HepG2 (cell line): ENCODE measurements around the gene GRIK1. TPM values are rescaled to one million over a fixed set of nuclear protein-coding genes. Genes with fewer than 3 reads are reported as not detected.

Experiments
- ATAC-seq: fragments of 200-7000 bp; cut with Tn5 transposase; 3 replicates; pipeline ENCODE4 v1.9.1; 2020; ENCODE audit warnings: mild to moderate bottlenecking, moderate library complexity
- BruUV-seq: library from RNA; stranded (reverse); fragments of 400-500 nt; replicated peaks from 2 replicates; lab custom pipeline; 2021; lab: Mats Ljungman, UMichigan
- CTCF ChIA-PET: fragments of 300-600 bp; formaldehyde crosslinking; extraction: SDS; loops from one replicate; lab custom pipeline; 2021; ENCODE audit warnings: low total read pairs, inconsistent platforms, low intra/inter-chr PET ratio; lab: Yijun Ruan, JAX
- POLR2A ChIA-PET: fragments of 350-600 bp; sonication (Branson Sonifier 250); formaldehyde crosslinking; loops from one replicate; lab custom pipeline; 2020; ENCODE audit warnings: antibody characterized with exemption, inconsistent platforms; lab: Yijun Ruan, JAX
- DNase-seq: peaks from one replicate; pipeline ENCODE4 v3.0.0-alpha.2; 2015; ENCODE audit warnings: low spot score
- FAIRE-seq: peaks from 3 replicates; lab custom pipeline; 2011; peaks lifted over from hg19 to GRCh38; lab: Jason Lieb, UNC
- H2AFZ ChIP-seq: one replicate; pipeline ENCODE4 v1.6.1; 2011; ENCODE audit warnings: low read length, inconsistent platforms
- H3K27ac ChIP-seq: fragments of 300-600 bp; 3 replicates; pipeline ENCODE4 v1.8.0; 2011; ENCODE audit warnings: mixed run types, mild to moderate bottlenecking, mixed read lengths, low read length, inconsistent platforms; ENCODE audit not compliant: insufficient read depth; ENCODE audit errors: extremely low read length
- H3K27me3 ChIP-seq, 2 experiments: fragments of 200-600 bp in 1 of 2; 2 replicates in 1 of 2; 3 replicates in 1 of 2; pipeline versions ENCODE4 v1.6.0 to v1.8.0; 2011; ENCODE audit warnings: low read length in 2 of 2, mild to moderate bottlenecking in 2 of 2, moderate library complexity in 2 of 2, inconsistent platforms in 1 of 2; ENCODE audit not compliant: insufficient read depth in 2 of 2, control insufficient read depth in 1 of 2
- H3K36me3 ChIP-seq, 2 experiments: fragments of 200-600 bp in 1 of 2; replicated peaks in 1 of 2; 2 replicates in 1 of 2; 3 replicates in 1 of 2; pipeline versions ENCODE4 v1.5.1 to v1.8.0; 2011; ENCODE audit warnings: low read length in 2 of 2, inconsistent platforms in 1 of 2; ENCODE audit not compliant: insufficient read depth in 2 of 2, control insufficient read depth in 1 of 2
- H3K4me1 ChIP-seq: 2 replicates; pipeline ENCODE4 v1.5.1; 2012; ENCODE audit warnings: low read length, inconsistent platforms; ENCODE audit not compliant: insufficient read depth
- H3K4me2 ChIP-seq: 2 replicates; pipeline ENCODE4 v1.6.0; 2011; ENCODE audit warnings: low read depth, low read length, inconsistent platforms
- H3K4me3 ChIP-seq, 3 experiments: fragments of 200-600 bp in 1 of 3; sonication (generic), shearing (Covaris generic) in 1 of 3; replicated peaks in 1 of 3; 2 replicates each; pipeline ENCODE4 v1.5.1; 2011 to 2016; ENCODE audit warnings: low read length in 3 of 3, inconsistent platforms in 2 of 3, low read depth in 2 of 3, mild to moderate bottlenecking in 2 of 3, control low read depth in 1 of 3, mixed read lengths in 1 of 3; ENCODE audit not compliant: insufficient read depth in 1 of 3
- H3K79me2 ChIP-seq: one replicate; pipeline ENCODE4 v1.6.1; 2011; ENCODE audit warnings: low read length, inconsistent platforms; ENCODE audit not compliant: insufficient read depth
- H3K9ac ChIP-seq: 2 replicates; pipeline ENCODE4 v1.6.0; 2011; ENCODE audit warnings: mild to moderate bottlenecking, low read depth, low read length, inconsistent platforms; ENCODE audit not compliant: insufficient read depth
- H3K9me3 ChIP-seq: 2 replicates; pipeline ENCODE4 v1.5.1; 2012; ENCODE audit warnings: mild to moderate bottlenecking, low read length
- H4K20me1 ChIP-seq: 2 replicates; pipeline ENCODE4 v1.6.0; 2011; ENCODE audit warnings: inconsistent platforms, mild to moderate bottlenecking, low read length, moderate library complexity; ENCODE audit not compliant: insufficient read depth
- ARID3A ChIP-seq: IDR thresholded peaks from 2 replicates; pipeline ENCODE4 v1.6.1; 2012; ENCODE audit warnings: low read depth, low read length, improper control_type of control experiment
- BHLHE40 ChIP-seq: IDR thresholded peaks from 2 replicates; pipeline ENCODE4 v1.6.1; 2011; ENCODE audit warnings: low read length, improper control_type of control experiment
- KDM5A ChIP-seq: fragments of 200-600 bp; sonication (generic); IDR thresholded peaks from 2 replicates; pipeline ENCODE4 v1.7.0; 2018; ENCODE audit warnings: antibody characterized with exemption, mild to moderate bottlenecking, low read length, borderline replicate concordance
- PBX3 ChIP-seq: sonication (generic); formaldehyde crosslinking; IDR thresholded peaks from 2 replicates; pipeline ENCODE4 v1.8.1; 2023; ENCODE audit warnings: missing genetic modification reagents, inconsistent platforms, borderline replicate concordance
- PTBP1 ChIP-seq: fragments of 200-400 bp; formaldehyde crosslinking; IDR thresholded peaks from 2 replicates; pipeline ENCODE4 v1.6.1; 2018; ENCODE audit warnings: low read length, low read depth; ENCODE audit not compliant: poor library complexity, severe bottlenecking
- ZGPAT ChIP-seq: IDR thresholded peaks from 2 replicates; pipeline ENCODE4 v1.6.1; 2016; ENCODE audit warnings: mild to moderate bottlenecking
- ZNF317 ChIP-seq: sonication (generic); formaldehyde crosslinking; IDR thresholded peaks from 2 replicates; pipeline ENCODE4 v1.5.0; 2020; ENCODE audit warnings: mild to moderate bottlenecking, missing genetic modification reagents
- ZNF33B ChIP-seq: sonication (generic); formaldehyde crosslinking; IDR thresholded peaks from 2 replicates; pipeline ENCODE4 v1.5.1; 2020; ENCODE audit warnings: mild to moderate bottlenecking, missing genetic modification reagents
- ZNF513 ChIP-seq: sonication (generic); formaldehyde crosslinking; conservative IDR thresholded peaks from 2 replicates; pipeline ENCODE4 v1.5.0; 2020; ENCODE audit warnings: missing genetic modification reagents
- WGBS: methylation state at CpG from one replicate; pipeline ENCODE4 v1.1.6; 2017; ENCODE audit warnings: low lambda C conversion rate; 5-methylcytosine and 5-hydroxymethylcytosine counted together
- in situ Hi-C: cut with HindIII; loops from 2 replicates; pipeline ENCODE4 v1.10.0; 2017; ENCODE audit warnings: low pct_unique_long_range_greater_than_20kb; ENCODE audit not compliant: extremely low pct_ligation_motif_present
- intact Hi-C: fragments of 100-400 bp; cut with micrococcal nuclease; formaldehyde crosslinking; loops from one replicate; pipeline ENCODE4 v1.10.0; 2022; ENCODE audit not compliant: unreplicated experiment
- polyA plus RNA-seq, 8 experiments: library from polyadenylated mRNA; depleted of rRNA in 3 of 8; stranded (reverse) in 7 of 8; unstranded in 1 of 8; fragments of >200 nt; fragmentation: Illumina TruSeq in 4 of 8; extraction: Trizol in 4 of 8; gene quantifications; 2 replicates each; pipeline versions ENCODE4 v1.2.1 to v1.2.3, GENCODE V29; 2011 to 2016; ENCODE audit warnings: low read depth in 4 of 8, missing spikeins in 1 of 8, mixed read lengths in 1 of 8; ENCODE audit not compliant: insufficient read depth in 1 of 8
- total RNA-seq, 5 experiments: library from RNA; depleted of rRNA; stranded (reverse); fragments of >200 nt; fragmentation: Illumina TruSeq; extraction: Trizol; gene quantifications; 2 replicates each; pipeline ENCODE4 v1.2.3, GENCODE V29; 2016; ENCODE audit warnings: low read depth in 1 of 5

The GRIK1 gene
- total and polyA plus RNA-seq, 2 of the 13 experiments (the other 11 are each of a cell fraction or from before 2014, with no cell fraction given) = not detected

- Histone ChIP-seq H3K9ac (no peak overlapping the region), H3K27ac (no peak overlapping the region), H3K36me3 (no peaks in the 10 kb centered on the region), H3K27me3 (no peaks in the 10 kb centered on the region), H3K79me2 (no peaks in the 10 kb centered on the region), H3K4me1 (no peaks in the 10 kb centered on the region), H4K20me1 (no peaks in the 10 kb centered on the region), H2AFZ (no peak overlapping the region), H3K4me2 (no peak overlapping the region), H3K9me3 (peaks cover 12% of the 10 kb centered on the region), H3K4me3 (no peak overlapping the region)
- WGBS = 14% methylated on average over 1 of the region's 1 CpG
- CTCF ChIA-PET = no interaction called here
- POLR2A ChIA-PET = no interaction called here
- in situ Hi-C loops = no loop called here
- TF ChIP-seq ZGPAT (CRISPR knock-in tag) (no peak), KDM5A (no peak), ZNF317 (CRISPR knock-in tag) (no peak), ARID3A (no peak), PBX3 (no peak), ZNF33B (no peak), PTBP1 (no peak), BHLHE40 (no peak), ZNF513 (CRISPR knock-in tag) (no peak)
- no peak for DNase-seq
- FAIRE-seq = no peak
- no peak for ATAC-seq
- intact Hi-C loops = no loop called here
- no TSS peak for BruUV-seq
Observed at GRCh38 chr21:29821230-29821629, 118.6 kb downstream of the GRIK1 start.
